ENCODE data around the gene EAF1.
"Not testable (repeated sequence)": the region's sequence is repeated elsewhere in the genome, so short reads cannot be mapped to it uniquely, and the experiment has no call there.

Gene EAF1

DNA sequence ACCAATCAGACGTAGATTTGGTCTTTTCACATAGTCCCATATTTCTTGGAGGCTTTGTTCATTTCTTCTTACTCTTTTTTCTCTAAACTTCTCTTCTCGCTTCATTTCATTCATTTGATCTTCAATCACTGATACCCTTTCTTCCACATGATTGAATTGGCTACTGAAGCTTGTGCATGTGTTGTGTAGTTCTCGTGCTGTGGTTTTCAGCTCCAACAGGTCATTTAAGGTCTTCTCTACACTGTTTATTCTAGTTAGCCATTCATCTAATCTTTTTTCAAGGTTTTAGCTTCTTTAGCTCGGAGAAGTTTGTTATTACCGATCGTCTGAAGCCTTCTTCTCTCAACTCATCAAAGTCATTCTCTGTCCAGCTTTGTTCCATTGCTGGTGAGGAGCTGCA lies 57.2 kb downstream of the EAF1 start:
- H3K4me3 ChIP-seq (ENCODE audit: extremely low read depth, insufficient read depth, low read length, poor library complexity, severe bottlenecking); H3K9me3 ChIP-seq (ENCODE audit: control insufficient read depth, low read length); H3K27ac ChIP-seq (ENCODE audit: low read depth, low read length, severe bottlenecking); H3K4me1 ChIP-seq (ENCODE audit: control insufficient read depth, insufficient read depth, low read length, poor library complexity, severe bottlenecking); H3K36me3 ChIP-seq (ENCODE audit: control insufficient read depth, insufficient read depth, low read length): not testable (repeated sequence)
- WGBS, 2 experiments (ENCODE audit: insufficient coverage in 2 of 2) = 80 to 100% methylated on average over 2 to 3 of the region's 6 CpGs

DNA sequence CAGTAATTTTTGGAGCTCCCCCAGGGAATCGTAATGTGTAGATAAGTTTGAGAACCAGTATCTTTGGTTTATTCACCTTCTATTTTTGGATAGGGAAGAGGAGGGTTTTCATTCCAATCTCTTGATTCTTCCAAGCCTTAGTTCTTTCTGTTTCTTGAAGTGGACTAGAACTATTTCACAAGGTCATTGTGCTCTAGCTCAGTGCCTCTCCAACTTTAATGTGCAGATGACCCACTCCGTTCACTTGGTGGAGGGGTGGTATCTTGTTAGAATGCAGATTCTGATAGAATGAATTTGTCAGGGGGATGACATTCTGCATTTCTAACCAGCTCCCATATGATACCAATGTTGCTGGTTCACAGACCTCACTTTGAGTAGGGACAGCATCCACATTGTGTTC lies 58.6 kb downstream of the EAF1 start:
- H3K27ac ChIP-seq (ENCODE audit: low read depth, low read length, severe bottlenecking) = no peak overlapping the region
- H3K4me3 ChIP-seq (ENCODE audit: extremely low read depth, insufficient read depth, low read length, poor library complexity, severe bottlenecking) = no peak overlapping the region
- no peaks in the 10 kb centered on the region for H3K9me3 ChIP-seq (ENCODE audit: control insufficient read depth, low read length)
- no peaks in the 10 kb centered on the region for H3K4me1 ChIP-seq (ENCODE audit: control insufficient read depth, insufficient read depth, low read length, poor library complexity, severe bottlenecking)
- no peaks in the 10 kb centered on the region for H3K36me3 ChIP-seq (ENCODE audit: control insufficient read depth, insufficient read depth, low read length)
- WGBS, 2 experiments (ENCODE audit: insufficient coverage in 2 of 2) = 92% methylated on average over 2 of the region's 2 CpGs; no CpG with 5 or more reads in 1 of the 2 experiments

DNA sequence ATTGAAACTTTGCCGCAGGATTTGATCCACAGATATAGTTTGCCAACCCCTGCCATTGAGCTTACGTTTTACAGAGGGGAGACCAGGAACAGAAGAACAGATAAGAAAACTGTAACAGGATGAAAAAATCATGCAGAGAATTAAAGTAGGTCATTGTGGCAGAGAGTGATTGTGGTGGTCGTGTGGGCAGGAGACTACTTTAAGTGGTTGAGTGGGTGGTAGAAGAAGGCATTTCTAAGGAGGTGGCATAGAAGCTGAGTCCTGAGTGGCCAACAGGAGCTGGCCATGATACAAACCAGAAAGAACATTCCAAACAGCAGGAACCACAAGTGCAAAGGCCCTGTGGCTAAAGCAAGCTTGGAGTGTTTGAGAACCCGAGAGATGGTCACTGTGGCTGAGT lies 59.6 kb downstream of the EAF1 start:
- 92 to 95% methylated on average over 4 of the region's 4 CpGs for WGBS, 2 experiments (ENCODE audit: insufficient coverage in 2 of 2)
- no peak overlapping the region for H3K27ac ChIP-seq (ENCODE audit: low read depth, low read length, severe bottlenecking)
- H3K9me3 ChIP-seq (ENCODE audit: control insufficient read depth, low read length) = no peaks in the 10 kb centered on the region
- no peaks in the 10 kb centered on the region for H3K36me3 ChIP-seq (ENCODE audit: control insufficient read depth, insufficient read depth, low read length)
- H3K4me3 ChIP-seq (ENCODE audit: extremely low read depth, insufficient read depth, low read length, poor library complexity, severe bottlenecking) = no peak overlapping the region
- H3K4me1 ChIP-seq (ENCODE audit: control insufficient read depth, insufficient read depth, low read length, poor library complexity, severe bottlenecking) = no peaks in the 10 kb centered on the region

GRCh38 chr3:15488002-15488401 lies 60.6 kb downstream of the EAF1 start:
- no peaks in the 10 kb centered on the region for H3K36me3 ChIP-seq (ENCODE audit: control insufficient read depth, insufficient read depth, low read length)
- H3K27ac ChIP-seq (ENCODE audit: low read depth, low read length, severe bottlenecking) = no peak overlapping the region
- no peaks in the 10 kb centered on the region for H3K9me3 ChIP-seq (ENCODE audit: control insufficient read depth, low read length)
- H3K4me3 ChIP-seq (ENCODE audit: extremely low read depth, insufficient read depth, low read length, poor library complexity, severe bottlenecking) = no peak overlapping the region
- WGBS, 2 experiments (ENCODE audit: insufficient coverage in 2 of 2) = 92 to 97% methylated on average over 7 to 9 of the region's 9 CpGs
- no peaks in the 10 kb centered on the region for H3K4me1 ChIP-seq (ENCODE audit: control insufficient read depth, insufficient read depth, low read length, poor library complexity, severe bottlenecking)

GRCh38 chr3:15490158-15490557 lies 62.8 kb downstream of the EAF1 start:
- Histone ChIP-seq H3K27ac (ENCODE audit: low read depth, low read length, severe bottlenecking) (no peak overlapping the region), H3K4me3 (ENCODE audit: extremely low read depth, insufficient read depth, low read length, poor library complexity, severe bottlenecking) (no peak overlapping the region), H3K4me1 (ENCODE audit: control insufficient read depth, insufficient read depth, low read length, poor library complexity, severe bottlenecking) (no peaks in the 10 kb centered on the region), H3K9me3 (ENCODE audit: control insufficient read depth, low read length) (no peaks in the 10 kb centered on the region), H3K36me3 (ENCODE audit: control insufficient read depth, insufficient read depth, low read length) (no peaks in the 10 kb centered on the region)
- 100% methylated on average over 1 to 2 of the region's 2 CpGs for WGBS, 2 experiments (ENCODE audit: insufficient coverage in 2 of 2)

- Histone ChIP-seq H3K4me3 (ENCODE audit: extremely low read depth, insufficient read depth, low read length, poor library complexity, severe bottlenecking) (no peak overlapping the region), H3K4me1 (ENCODE audit: control insufficient read depth, insufficient read depth, low read length, poor library complexity, severe bottlenecking) (peaks cover 7% of the 10 kb centered on the region), H3K36me3 (ENCODE audit: control insufficient read depth, insufficient read depth, low read length) (no peaks in the 10 kb centered on the region), H3K9me3 (ENCODE audit: control insufficient read depth, low read length) (no peaks in the 10 kb centered on the region), H3K27ac (ENCODE audit: low read depth, low read length, severe bottlenecking) (no peak overlapping the region)
- 88 to 98% methylated on average over 8 of the region's 8 CpGs for WGBS, 2 experiments (ENCODE audit: insufficient coverage in 2 of 2)
Observed at GRCh38 chr3:15491143-15491542, 63.7 kb downstream of the EAF1 start.

Measured in mesodermal cell (in vitro differentiated cells).